ENCODE results near the gene C2orf66.

DNA sequence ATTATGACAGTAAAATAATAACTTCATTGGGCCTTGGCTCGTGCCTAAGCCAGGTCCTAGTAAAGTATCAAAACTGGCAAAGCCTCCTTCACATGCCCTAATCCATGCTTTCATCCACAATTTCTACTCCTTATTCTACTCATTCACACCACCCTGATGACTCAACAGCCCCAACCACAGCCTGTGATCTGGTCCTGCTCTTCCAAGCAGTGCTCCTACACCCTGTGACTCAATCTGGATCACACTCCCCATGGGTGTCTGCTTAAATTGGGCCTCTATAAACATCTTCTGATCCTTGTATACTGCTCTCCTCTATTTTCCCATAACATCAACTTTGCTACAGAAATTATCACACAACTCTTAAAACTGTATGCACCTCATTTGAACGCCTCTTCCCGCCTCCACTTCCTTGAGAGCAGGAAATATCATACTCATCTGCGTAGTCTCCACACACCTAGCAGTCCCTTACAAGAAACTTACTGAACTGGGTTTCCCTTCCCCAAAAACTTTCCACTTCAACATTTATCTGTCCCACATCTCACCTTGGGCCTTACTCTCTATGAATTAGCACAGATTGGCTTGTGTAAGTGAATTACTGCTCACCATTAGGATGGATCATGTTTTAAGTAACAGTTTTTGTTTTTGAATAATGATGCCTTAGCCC lies 25.6 kb downstream of the C2orf66 start:
- TF ChIP-seq, protein P1, sequence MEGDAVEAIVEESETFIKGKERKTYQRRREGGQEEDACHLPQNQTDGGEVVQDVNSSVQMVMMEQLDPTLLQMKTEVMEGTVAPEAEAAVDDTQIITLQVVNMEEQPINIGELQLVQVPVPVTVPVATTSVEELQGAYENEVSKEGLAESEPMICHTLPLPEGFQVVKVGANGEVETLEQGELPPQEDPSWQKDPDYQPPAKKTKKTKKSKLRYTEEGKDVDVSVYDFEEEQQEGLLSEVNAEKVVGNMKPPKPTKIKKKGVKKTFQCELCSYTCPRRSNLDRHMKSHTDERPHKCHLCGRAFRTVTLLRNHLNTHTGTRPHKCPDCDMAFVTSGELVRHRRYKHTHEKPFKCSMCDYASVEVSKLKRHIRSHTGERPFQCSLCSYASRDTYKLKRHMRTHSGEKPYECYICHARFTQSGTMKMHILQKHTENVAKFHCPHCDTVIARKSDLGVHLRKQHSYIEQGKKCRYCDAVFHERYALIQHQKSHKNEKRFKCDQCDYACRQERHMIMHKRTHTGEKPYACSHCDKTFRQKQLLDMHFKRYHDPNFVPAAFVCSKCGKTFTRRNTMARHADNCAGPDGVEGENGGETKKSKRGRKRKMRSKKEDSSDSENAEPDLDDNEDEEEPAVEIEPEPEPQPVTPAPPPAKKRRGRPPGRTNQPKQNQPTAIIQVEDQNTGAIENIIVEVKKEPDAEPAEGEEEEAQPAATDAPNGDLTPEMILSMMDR (IDR thresholded peaks at IDR 0.05; ENCODE audit: insufficient read depth, low read depth, low read length) = no peak
- TF ChIP-seq EZH2 (IDR thresholded peaks at IDR 0.05; ENCODE audit: insufficient read depth, low read length) = no peak
